Measurements from ENCODE around the gene PAK6.

The PAK6 gene

GRCh38 chr15:40325700-40326099 is 86.8 kb downstream of the PAK6 start:
- in situ Hi-C loops (cut with MboI; ENCODE audit: low sequenced_read_pairs) = no loop called here
